ENCODE data around the gene CCR7.

Gene CCR7

GRCh38 chr17:40567377-40567776 is 2.1 kb upstream of the CCR7 start:
- no peaks in the 10 kb centered on the region for H4K20me1 ChIP-seq
- TF ChIP-seq Cebpa-rat (IDR thresholded peaks at IDR 0.05): no peak
- peaks cover 0 to 15% (median 0%) of the 10 kb centered on the region in 11 experiments; a peak in 3 of 22 replicates for H3K27me3 ChIP-seq

GRCh38 chr17:40565769-40566409 is 617 bp upstream of the CCR7 start:
- H3K4me1 ChIP-seq: peaks cover 55 to 60% (median 59%) of the 10 kb centered on the region in 10 experiments

More at GRCh38 chr17:40567377-40567776, 2.1 kb upstream of the CCR7 start:
- Histone ChIP-seq H3K4me2 (no peak overlapping the region), H3K36me3 (no peaks in the 10 kb centered on the region), H3K4me1 (peaks cover 44 to 51% (median 48%) of the 10 kb centered on the region in 10 experiments), H3K4me3 (no peak overlapping the region), H3K9me3 (replicated peaks in 1 of 11) (peaks cover 23 to 55% (median 49%) of the 10 kb centered on the region in 11 experiments; a peak in 21 of 22 replicates), H3K27ac (no peak overlapping the region), H3K9ac (no peak overlapping the region)

GRCh38 chr17:40564195-40564882 is 933 bp downstream of the CCR7 start:
- peak overlapping the region in 9 of 11 experiments; percentile 3 to 79 (median 44); a peak in 13 of 22 replicates for H3K9ac ChIP-seq
- peaks cover 6 to 28% (median 24%) of the 10 kb centered on the region in 11 experiments; a peak in 21 of 22 replicates for H3K9me3 ChIP-seq (replicated peaks in 1 of 11)
- peaks cover 0 to 3% (median 0%) of the 10 kb centered on the region in 11 experiments; a peak in 1 of 22 replicates for H3K36me3 ChIP-seq
- H4K20me1 ChIP-seq: no peaks in the 10 kb centered on the region
- H3K27me3 ChIP-seq: peaks cover 0 to 15% (median 0%) of the 10 kb centered on the region in 11 experiments; a peak in 3 of 22 replicates
- no peak for TF ChIP-seq Cebpa-rat (IDR thresholded peaks at IDR 0.05)
- H3K4me3 ChIP-seq: peak overlapping the region in 8 of 10 experiments; percentile 12 to 53 (median 41); a peak in 12 of 20 replicates
- H3K27ac ChIP-seq: peak overlapping the region in 7 of 11 experiments; percentile 29 to 59 (median 45); a peak in 10 of 22 replicates
- peak overlapping the region; percentile 89 to 99 (median 95) for H3K4me2 ChIP-seq
- peaks cover 70 to 75% (median 73%) of the 10 kb centered on the region in 10 experiments for H3K4me1 ChIP-seq

More at GRCh38 chr17:40565769-40566409, 617 bp upstream of the CCR7 start:
- Histone ChIP-seq H3K27me3 (peaks cover 0 to 15% (median 0%) of the 10 kb centered on the region in 11 experiments; a peak in 3 of 22 replicates), H3K36me3 (no peaks in the 10 kb centered on the region), H4K20me1 (no peaks in the 10 kb centered on the region), H3K4me3 (peak overlapping the region in 3 of 10 experiments; percentile 29 to 44 (median 30); a peak in 1 of 20 replicates), H3K9ac (peak overlapping the region in 2 of 11 experiments; percentile 39 to 42; a peak in 2 of 22 replicates), H3K27ac (peak overlapping the region in 3 of 11 experiments; percentile 15 to 21 (median 16); a peak in 3 of 22 replicates), H3K4me2 (peak overlapping the region; percentile 89 to 99 (median 95)), H3K9me3 (replicated peaks in 1 of 11) (peaks cover 9 to 42% (median 36%) of the 10 kb centered on the region in 11 experiments; a peak in 21 of 22 replicates)
- TF ChIP-seq Cebpa-rat (IDR thresholded peaks at IDR 0.05): no peak

GRCh38 chr17:40563220-40564052 is 1.8 kb downstream of the CCR7 start:
- peak overlapping the region; percentile 89 to 99 (median 95) for H3K4me2 ChIP-seq
- H3K36me3 ChIP-seq: peaks cover 0 to 12% (median 0%) of the 10 kb centered on the region in 11 experiments; a peak in 2 of 22 replicates
- peak overlapping the region in 4 of 10 experiments; percentile 30 to 47 (median 38); a peak in 5 of 20 replicates for H3K4me3 ChIP-seq
- peaks cover 79 to 85% (median 82%) of the 10 kb centered on the region in 10 experiments for H3K4me1 ChIP-seq
- H3K27ac ChIP-seq: peak overlapping the region in 6 of 11 experiments; percentile 2 to 97 (median 16); a peak in 9 of 22 replicates
- peak overlapping the region in 7 of 11 experiments; percentile 2 to 79 (median 41); a peak in 9 of 22 replicates for H3K9ac ChIP-seq
- peaks cover 0 to 15% (median 0%) of the 10 kb centered on the region in 11 experiments; a peak in 3 of 22 replicates for H3K27me3 ChIP-seq
- no peak for TF ChIP-seq Cebpa-rat (IDR thresholded peaks at IDR 0.05)
- no peaks in the 10 kb centered on the region; a peak in 1 of 22 replicates for H4K20me1 ChIP-seq
- peaks cover 6 to 20% (median 16%) of the 10 kb centered on the region in 11 experiments; a peak in 21 of 22 replicates for H3K9me3 ChIP-seq (replicated peaks in 1 of 11)

GRCh38 chr17:40562838-40563219 is 2.4 kb downstream of the CCR7 start:
- no peak for TF ChIP-seq Cebpa-rat (IDR thresholded peaks at IDR 0.05)
- peaks cover 85 to 91% (median 88%) of the 10 kb centered on the region in 10 experiments for H3K4me1 ChIP-seq
- peaks cover 0 to 15% (median 0%) of the 10 kb centered on the region in 11 experiments; a peak in 2 of 22 replicates for H3K36me3 ChIP-seq
- peak overlapping the region in 2 of 10 experiments; percentile 44 to 53; a peak in 3 of 20 replicates for H3K4me3 ChIP-seq
- H3K27me3 ChIP-seq: peaks cover 0 to 15% (median 0%) of the 10 kb centered on the region in 11 experiments; a peak in 3 of 22 replicates
- H3K27ac ChIP-seq: peak overlapping the region in 3 of 11 experiments; percentile 2 to 97 (median 41); a peak in 4 of 22 replicates
- H3K9ac ChIP-seq: peak overlapping the region in 2 of 11 experiments; percentile 63 to 79; a peak in 4 of 22 replicates
- no peaks in the 10 kb centered on the region; a peak in 1 of 22 replicates for H4K20me1 ChIP-seq
- peak overlapping the region; percentile 89 to 99 (median 95) for H3K4me2 ChIP-seq
- H3K9me3 ChIP-seq (replicated peaks in 1 of 11): peaks cover 6 to 14% (median 10%) of the 10 kb centered on the region in 11 experiments; a peak in 21 of 22 replicates

- no peaks in the 10 kb centered on the region; a peak in 1 of 22 replicates for H4K20me1 ChIP-seq
- peaks cover 93 to 98% (median 96%) of the 10 kb centered on the region in 10 experiments for H3K4me1 ChIP-seq
- H3K9me3 ChIP-seq (replicated peaks in 1 of 11): peaks cover 0 to 6% (median 2%) of the 10 kb centered on the region in 11 experiments; a peak in 12 of 22 replicates
- no peak for TF ChIP-seq Cebpa-rat (IDR thresholded peaks at IDR 0.05)
- H3K27me3 ChIP-seq: peaks cover 0 to 15% (median 0%) of the 10 kb centered on the region in 11 experiments; a peak in 3 of 22 replicates
- H3K9ac ChIP-seq: peak overlapping the region in 10 of 11 experiments; percentile 73 to 92 (median 82); a peak in 16 of 22 replicates
- peak overlapping the region in 5 of 10 experiments; percentile 1 to 53 (median 44); a peak in 4 of 20 replicates for H3K4me3 ChIP-seq
- H3K4me2 ChIP-seq: peak overlapping the region; percentile 89 to 99 (median 95)
- H3K36me3 ChIP-seq: peaks cover 0 to 15% (median 0%) of the 10 kb centered on the region in 11 experiments; a peak in 2 of 22 replicates
- peak overlapping the region; percentile 71 to 99 (median 90); a peak in 21 of 22 replicates for H3K27ac ChIP-seq
Observed at GRCh38 chr17:40561871-40562611, 3.2 kb downstream of the CCR7 start.

Measured in BLaER1 treated with 17β-estradiol and CSF1 and Interleukin-3, amounts not matched to agents 10 nM and 100 nM (cell line).